Panc1 (cell line): ENCODE measurements around the gene SLC1A2. TPM values are rescaled to one million over a fixed set of nuclear protein-coding genes. Genes with fewer than 3 reads are reported as not detected.

ENCODE experiments used
- ATAC-seq: fragments of 200-7000 bp; cut with Tn5 transposase; 2 replicates; pipeline ENCODE4 v1.9.1; 2020; ENCODE audit warnings: mild to moderate bottlenecking, moderate library complexity
- BruUV-seq: library from RNA; stranded (reverse); fragments of 400-500 nt; replicated peaks from 2 replicates; lab custom pipeline; 2021; lab: Mats Ljungman, UMichigan
- CTCF ChIA-PET: fragments of 300-600 bp; sonication (Branson Sonifier 250); formaldehyde crosslinking; loops from one replicate; lab custom pipeline; 2022; ENCODE audit warnings: antibody characterized with exemption; lab: Charles Lee
- POLR2A ChIA-PET: fragments of 300-600 bp; sonication (Branson Sonifier 250); formaldehyde crosslinking; loops from one replicate; lab custom pipeline; 2022; ENCODE audit warnings: antibody characterized with exemption; lab: Charles Lee
- DNase-seq: peaks from one replicate; pipeline ENCODE4 v3.0.0-alpha.2; 2010; ENCODE audit warnings: low read depth, low spot score
- H3K27ac ChIP-seq: 2 replicates; pipeline ENCODE4 v1.5.1; 2011; ENCODE audit warnings: mild to moderate bottlenecking, low read length, inconsistent platforms
- H3K27me3 ChIP-seq: fragments of 200-500 bp; sonication (Bioruptor generic); 2 replicates; pipeline ENCODE4 v1.6.0; 2014; ENCODE audit warnings: low read length, inconsistent platforms; ENCODE audit not compliant: control insufficient read depth, insufficient read depth
- H3K36me3 ChIP-seq: fragments of 200-500 bp; sonication (Bioruptor generic); 2 replicates; pipeline ENCODE4 v1.5.1; 2014; ENCODE audit warnings: inconsistent platforms, mild to moderate bottlenecking, low read length, moderate library complexity; ENCODE audit not compliant: control insufficient read depth, insufficient read depth
- H3K4me1 ChIP-seq: 2 replicates; pipeline ENCODE4 v1.5.1; 2011; ENCODE audit warnings: inconsistent platforms, mild to moderate bottlenecking, low read length, moderate library complexity; ENCODE audit not compliant: control insufficient read depth, insufficient read depth
- H3K4me3 ChIP-seq, 2 experiments: 2 replicates each; pipeline ENCODE4 v1.5.1; 2011 to 2012; ENCODE audit warnings: low read depth in 2 of 2, low read length in 2 of 2, mild to moderate bottlenecking in 2 of 2, inconsistent platforms in 1 of 2, moderate library complexity in 1 of 2
- H3K9me3 ChIP-seq: fragments of 200-500 bp; sonication (Bioruptor generic); 2 replicates; pipeline ENCODE4 v1.5.1; 2014; ENCODE audit warnings: low read depth, mild to moderate bottlenecking, inconsistent platforms, low read length, moderate library complexity; ENCODE audit not compliant: control insufficient read depth, insufficient read depth
- CTCF ChIP-seq: fragments of 450-650 bp; IDR thresholded peaks from 2 replicates; pipeline ENCODE4 v1.5.1; 2017; ENCODE audit warnings: mild to moderate bottlenecking
- POLR2AphosphoS5 ChIP-seq: IDR thresholded peaks from 2 replicates; pipeline ENCODE4 v1.6.1; 2012; ENCODE audit warnings: mild to moderate bottlenecking, low read depth, low read length, moderate library complexity
- REST ChIP-seq, 2 experiments: IDR thresholded peaks; 2 replicates each; pipeline ENCODE4 v1.6.1; 2011 to 2012; ENCODE audit warnings: low read depth in 2 of 2, control low read depth in 1 of 2, low read length in 1 of 2, mild to moderate bottlenecking in 1 of 2, moderate library complexity in 1 of 2; ENCODE audit not compliant: insufficient read depth in 1 of 2
- SIN3A ChIP-seq: IDR thresholded peaks from 2 replicates; pipeline ENCODE4 v1.6.1; 2012; ENCODE audit warnings: low read depth, mild to moderate bottlenecking, low read length, moderate library complexity, borderline replicate concordance; ENCODE audit not compliant: insufficient read depth
- TCF7L2 ChIP-seq: IDR thresholded peaks from 2 replicates; pipeline ENCODE4 v1.6.1; 2011; ENCODE audit warnings: mild to moderate bottlenecking, low read depth, low read length, inconsistent platforms
- in situ Hi-C: cut with HindIII; loops from 2 replicates; pipeline ENCODE4 v1.10.0; 2016; ENCODE audit warnings: low sequenced_read_pairs, low pct_unique_long_range_greater_than_20kb
- intact Hi-C: fragments of 100-400 bp; cut with micrococcal nuclease; formaldehyde crosslinking; loops from one replicate; pipeline ENCODE4 v1.10.0; 2022; ENCODE audit not compliant: unreplicated experiment
- total RNA-seq: library from RNA; stranded (reverse); gene quantifications from one replicate; pipeline ENCODE4 v1.2.1, GENCODE V29; 2021; ENCODE audit not compliant: unreplicated experiment

The SLC1A2 gene
- total RNA-seq, 1 experiment from 2014 or later: 0.21 TPM

- DNase-seq (no peak), ATAC-seq (no peak)
- no peak for TF ChIP-seq POLR2AphosphoS5
- no peak for TF ChIP-seq TCF7L2
- TF ChIP-seq SIN3A: no peak
- TF ChIP-seq REST (IDR thresholded peaks at IDR 0.05; ENCODE audit: insufficient read depth in 1 of 2, low read depth in 2 of 2, low read length in 1 of 2): no peak
- TF ChIP-seq CTCF: no peak
- no peak overlapping the region for H3K4me3 ChIP-seq
- in situ Hi-C loops (no loop called here), intact Hi-C loops (no loop called here)
- no peaks in the 10 kb centered on the region for H3K36me3 ChIP-seq
- no peaks in the 10 kb centered on the region for H3K27me3 ChIP-seq
- no TSS peak for BruUV-seq
- no peaks in the 10 kb centered on the region for H3K4me1 ChIP-seq
- ChIA-PET CTCF (no interaction called here), POLR2A (no interaction called here)
- no peak overlapping the region for H3K27ac ChIP-seq
- H3K9me3 ChIP-seq: no peaks in the 10 kb centered on the region
These were observed 43.8 kb downstream of the SLC1A2 start for GRCh38 chr11:35375332-35376117.

- Histone ChIP-seq H3K4me3 (no peak overlapping the region), H3K27ac (0 out of 2 replicates have a peak overlapping the region, but pooled peaks have one; percentile 23), H3K36me3 (no peaks in the 10 kb centered on the region), H3K4me1 (no peaks in the 10 kb centered on the region), H3K27me3 (no peaks in the 10 kb centered on the region), H3K9me3 (no peaks in the 10 kb centered on the region)
- ATAC-seq (peak; percentile 57), DNase-seq (no peak)
- CTCF ChIA-PET: interaction anchor here (1.0 kb wide), 1 partner anchor 35 kb away, joined by 3 read pairs; no protein-coding TSS in a partner anchor
- TF ChIP-seq TCF7L2: no peak
- TF ChIP-seq CTCF: 0 out of 2 replicates have a peak, but pooled peaks have one; percentile 11
- no TSS peak for BruUV-seq
- in situ Hi-C loops: no loop called here
- intact Hi-C loops: no loop called here
- POLR2A ChIA-PET: no interaction called here
These were observed 45.9 kb downstream of the SLC1A2 start for GRCh38 chr11:35373284-35373933.
